ENCODE data around the gene GTF2F1.

DNA sequence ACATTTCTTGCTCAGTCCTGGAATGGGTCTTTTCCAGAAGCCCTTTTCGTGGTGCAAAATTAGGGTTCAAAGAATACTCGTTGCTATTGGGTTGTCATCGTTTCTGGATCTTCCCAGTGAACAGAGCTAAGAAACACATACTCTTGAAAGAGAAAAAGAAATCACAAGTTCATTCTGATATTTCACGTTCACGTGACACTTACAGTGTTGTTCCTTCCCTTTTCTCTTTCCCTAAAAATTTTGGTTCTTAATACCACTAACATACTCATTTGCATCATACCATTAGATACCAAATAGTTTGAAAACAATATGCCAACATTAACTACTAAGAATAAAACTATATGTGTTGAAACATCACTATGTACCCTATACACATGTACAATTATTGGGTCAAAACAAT is 13.4 kb upstream of the GTF2F1 start:
- TF ChIP-seq, protein P1, sequence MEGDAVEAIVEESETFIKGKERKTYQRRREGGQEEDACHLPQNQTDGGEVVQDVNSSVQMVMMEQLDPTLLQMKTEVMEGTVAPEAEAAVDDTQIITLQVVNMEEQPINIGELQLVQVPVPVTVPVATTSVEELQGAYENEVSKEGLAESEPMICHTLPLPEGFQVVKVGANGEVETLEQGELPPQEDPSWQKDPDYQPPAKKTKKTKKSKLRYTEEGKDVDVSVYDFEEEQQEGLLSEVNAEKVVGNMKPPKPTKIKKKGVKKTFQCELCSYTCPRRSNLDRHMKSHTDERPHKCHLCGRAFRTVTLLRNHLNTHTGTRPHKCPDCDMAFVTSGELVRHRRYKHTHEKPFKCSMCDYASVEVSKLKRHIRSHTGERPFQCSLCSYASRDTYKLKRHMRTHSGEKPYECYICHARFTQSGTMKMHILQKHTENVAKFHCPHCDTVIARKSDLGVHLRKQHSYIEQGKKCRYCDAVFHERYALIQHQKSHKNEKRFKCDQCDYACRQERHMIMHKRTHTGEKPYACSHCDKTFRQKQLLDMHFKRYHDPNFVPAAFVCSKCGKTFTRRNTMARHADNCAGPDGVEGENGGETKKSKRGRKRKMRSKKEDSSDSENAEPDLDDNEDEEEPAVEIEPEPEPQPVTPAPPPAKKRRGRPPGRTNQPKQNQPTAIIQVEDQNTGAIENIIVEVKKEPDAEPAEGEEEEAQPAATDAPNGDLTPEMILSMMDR (IDR thresholded peaks at IDR 0.05) = no peak
- TF ChIP-seq EZH2 (IDR thresholded peaks at IDR 0.05; ENCODE audit: borderline replicate concordance, insufficient read depth, low read depth, low read length, poor library complexity, severe bottlenecking) = no peak
